ENCODE data around the gene TMEM26. TPM values are rescaled to one million over a fixed set of nuclear protein-coding genes. Genes with fewer than 3 reads are reported as not detected.

TMEM26 gene
- 0.08 TPM in 1 of 2 replicates, not detected in the other for polyA plus RNA-seq (2014; cell fraction: cytosol; rRNA removed)
- 0.24 and 0.39 TPM in 2 replicates for polyA plus RNA-seq (2014; cell fraction: nucleus; rRNA removed)

- DNase-seq (ENCODE audit: low spot score): peak; percentile 60
Observed at GRCh38 chr10:61452655-61453641, at the start of gene TMEM26. TMEM26 (minus strand) TSS chr10:61453381; CDS start chr10:61453081, 300 bp downstream.

- DNase-seq (ENCODE audit: low spot score): no peak
Observed at GRCh38 chr10:61500460-61500859, 47.3 kb upstream of the TMEM26 start.

GRCh38 chr10:61492364-61492995 is 39.3 kb upstream of the TMEM26 start:
- DNase-seq (ENCODE audit: low spot score): no peak

- DNase-seq (ENCODE audit: low spot score): no peak
Observed at GRCh38 chr10:61487506-61487905, 34.3 kb upstream of the TMEM26 start.

GRCh38 chr10:61486738-61487396 is 33.7 kb upstream of the TMEM26 start:
- DNase-seq (ENCODE audit: low spot score): no peak

GRCh38 chr10:61486251-61486650 is 33.1 kb upstream of the TMEM26 start:
- DNase-seq (ENCODE audit: low spot score): no peak

GRCh38 chr10:61481597-61481996 is 28.4 kb upstream of the TMEM26 start:
- DNase-seq (ENCODE audit: low spot score): no peak

- no peak for DNase-seq (ENCODE audit: low spot score)
Observed at GRCh38 chr10:61480208-61480607, 27.0 kb upstream of the TMEM26 start.

GRCh38 chr10:61478621-61479312 is 25.6 kb upstream of the TMEM26 start:
- DNase-seq (ENCODE audit: low spot score): no peak

GRCh38 chr10:61477451-61477850 is 24.3 kb upstream of the TMEM26 start:
- no peak for DNase-seq (ENCODE audit: low spot score)

GRCh38 chr10:61476529-61476928 is 23.3 kb upstream of the TMEM26 start:
- no peak for DNase-seq (ENCODE audit: low spot score)

- no peak for DNase-seq (ENCODE audit: low spot score)
Observed at GRCh38 chr10:61475449-61475873, 22.3 kb upstream of the TMEM26 start.

- DNase-seq (ENCODE audit: low spot score): no peak
Observed at GRCh38 chr10:61472090-61472674, 19.0 kb upstream of the TMEM26 start.

- DNase-seq (ENCODE audit: low spot score): no peak
Observed at GRCh38 chr10:61471491-61471890, 18.3 kb upstream of the TMEM26 start.

GRCh38 chr10:61470740-61471139 is 17.6 kb upstream of the TMEM26 start:
- DNase-seq (ENCODE audit: low spot score): no peak

GRCh38 chr10:61465901-61466632 is 12.9 kb upstream of the TMEM26 start:
- peak; percentile 49 for DNase-seq (ENCODE audit: low spot score)

- no peak for DNase-seq (ENCODE audit: low spot score)
Observed at GRCh38 chr10:61465171-61465496, 12.0 kb upstream of the TMEM26 start.

GRCh38 chr10:61464461-61465170 is 11.4 kb upstream of the TMEM26 start:
- no peak for DNase-seq (ENCODE audit: low spot score)

GRCh38 chr10:61463035-61463909 is 10.1 kb upstream of the TMEM26 start:
- DNase-seq (ENCODE audit: low spot score): no peak

All from SK-N-DZ (cell line).